ENCODE results near the gene HSP90B1.

Gene HSP90B1

DNA sequence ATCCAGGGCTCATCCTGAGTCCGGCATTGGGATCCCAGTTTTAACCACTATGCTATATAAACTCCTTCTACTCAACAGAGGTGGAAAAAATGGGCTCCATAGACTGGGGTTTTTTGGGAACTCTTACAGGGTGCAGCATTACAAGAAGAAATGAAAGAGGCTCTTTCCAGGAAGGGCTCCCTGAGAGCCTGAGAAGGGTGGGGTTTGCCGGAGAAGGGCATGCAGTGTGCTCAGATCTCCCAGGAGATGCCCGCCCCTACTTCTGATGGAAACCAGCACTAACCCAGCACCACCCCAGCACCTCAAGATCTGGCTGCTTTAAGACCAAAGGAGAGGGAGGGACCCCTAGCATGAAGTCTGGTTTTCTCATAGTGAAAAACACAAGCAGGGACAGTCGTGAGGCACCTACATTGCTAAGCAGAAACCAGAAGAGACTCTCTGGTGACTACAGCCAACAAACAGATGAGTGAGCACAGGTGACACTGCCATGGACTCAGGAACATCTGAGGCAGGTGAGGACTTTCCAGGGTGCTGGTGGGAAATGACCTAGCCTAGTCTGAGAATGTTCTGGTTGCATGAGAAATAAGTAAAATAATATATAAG lies 43.9 kb upstream of the HSP90B1 start:
- no peaks in the 10 kb centered on the region for H3K36me3 Mint-ChIP-seq (ENCODE audit: low read depth)
- no peaks in the 10 kb centered on the region for H3K9me3 Mint-ChIP-seq
- peaks cover 2% of the 10 kb centered on the region for H3K4me1 Mint-ChIP-seq
- TF ChIP-seq, protein P1, sequence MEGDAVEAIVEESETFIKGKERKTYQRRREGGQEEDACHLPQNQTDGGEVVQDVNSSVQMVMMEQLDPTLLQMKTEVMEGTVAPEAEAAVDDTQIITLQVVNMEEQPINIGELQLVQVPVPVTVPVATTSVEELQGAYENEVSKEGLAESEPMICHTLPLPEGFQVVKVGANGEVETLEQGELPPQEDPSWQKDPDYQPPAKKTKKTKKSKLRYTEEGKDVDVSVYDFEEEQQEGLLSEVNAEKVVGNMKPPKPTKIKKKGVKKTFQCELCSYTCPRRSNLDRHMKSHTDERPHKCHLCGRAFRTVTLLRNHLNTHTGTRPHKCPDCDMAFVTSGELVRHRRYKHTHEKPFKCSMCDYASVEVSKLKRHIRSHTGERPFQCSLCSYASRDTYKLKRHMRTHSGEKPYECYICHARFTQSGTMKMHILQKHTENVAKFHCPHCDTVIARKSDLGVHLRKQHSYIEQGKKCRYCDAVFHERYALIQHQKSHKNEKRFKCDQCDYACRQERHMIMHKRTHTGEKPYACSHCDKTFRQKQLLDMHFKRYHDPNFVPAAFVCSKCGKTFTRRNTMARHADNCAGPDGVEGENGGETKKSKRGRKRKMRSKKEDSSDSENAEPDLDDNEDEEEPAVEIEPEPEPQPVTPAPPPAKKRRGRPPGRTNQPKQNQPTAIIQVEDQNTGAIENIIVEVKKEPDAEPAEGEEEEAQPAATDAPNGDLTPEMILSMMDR (IDR thresholded peaks at IDR 0.05) = no peak
- no peak overlapping the region for H3K27ac Mint-ChIP-seq
- no peak for DNase-seq
- H3K4me3 Mint-ChIP-seq = no peak overlapping the region
- peaks cover 4% of the 10 kb centered on the region for H3K27me3 Mint-ChIP-seq (ENCODE audit: low read depth, poor library complexity)

DNA sequence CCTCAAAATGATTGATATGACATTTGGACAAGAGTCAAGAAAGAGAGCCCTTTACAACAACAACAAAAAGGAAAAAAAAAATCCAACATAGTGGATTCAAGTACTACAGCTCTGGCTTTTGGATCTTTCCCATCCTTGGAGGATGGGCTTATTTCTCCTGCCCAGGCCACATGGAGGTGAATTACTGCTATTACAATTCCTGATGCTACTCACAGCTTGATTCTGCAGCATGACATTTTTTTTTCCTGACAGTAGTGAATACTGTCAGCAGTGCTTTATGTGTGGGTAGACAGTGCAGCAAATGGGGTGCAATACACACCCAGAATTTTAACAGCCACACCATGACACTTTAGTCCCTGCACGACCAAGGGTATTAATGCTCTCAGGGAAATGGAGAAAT lies 42.5 kb upstream of the HSP90B1 start:
- Mint-ChIP-seq H3K36me3 (ENCODE audit: low read depth) (no peaks in the 10 kb centered on the region), H3K4me1 (no peaks in the 10 kb centered on the region), H3K27me3 (ENCODE audit: low read depth, poor library complexity) (peaks cover 5% of the 10 kb centered on the region), H3K9me3 (no peaks in the 10 kb centered on the region), H3K27ac (no peak overlapping the region), H3K4me3 (no peak overlapping the region)
- DNase-seq = no peak
- TF ChIP-seq, protein P1 (IDR thresholded peaks at IDR 0.05) = no peak

DNA sequence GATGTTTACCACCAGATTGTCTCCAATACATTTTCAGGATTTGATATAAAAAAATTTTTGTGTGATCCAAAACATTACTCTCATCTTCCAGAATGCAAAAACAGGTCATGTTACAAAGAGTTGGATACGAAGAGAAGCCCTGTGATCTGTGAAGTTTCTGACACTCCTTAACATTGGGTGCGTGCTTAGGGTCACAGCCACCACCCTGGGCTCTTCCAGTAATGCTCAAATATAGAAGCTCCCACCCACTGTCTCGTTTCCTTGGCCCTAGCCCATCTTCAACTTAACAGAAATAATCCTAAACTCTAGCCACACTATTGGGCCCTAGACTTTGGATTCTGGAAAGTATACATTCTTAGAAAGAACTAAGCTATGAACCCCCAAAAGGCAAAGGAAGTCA lies 32.9 kb upstream of the HSP90B1 start:
- H3K4me3 Mint-ChIP-seq = no peak overlapping the region
- H3K27me3 Mint-ChIP-seq (ENCODE audit: low read depth, poor library complexity) = peaks cover 11% of the 10 kb centered on the region
- H3K4me1 Mint-ChIP-seq = no peaks in the 10 kb centered on the region
- TF ChIP-seq, protein P1 (IDR thresholded peaks at IDR 0.05) = no peak
- no peaks in the 10 kb centered on the region for H3K36me3 Mint-ChIP-seq (ENCODE audit: low read depth)
- H3K27ac Mint-ChIP-seq = no peak overlapping the region
- no peak for DNase-seq
- no peaks in the 10 kb centered on the region for H3K9me3 Mint-ChIP-seq

DNA sequence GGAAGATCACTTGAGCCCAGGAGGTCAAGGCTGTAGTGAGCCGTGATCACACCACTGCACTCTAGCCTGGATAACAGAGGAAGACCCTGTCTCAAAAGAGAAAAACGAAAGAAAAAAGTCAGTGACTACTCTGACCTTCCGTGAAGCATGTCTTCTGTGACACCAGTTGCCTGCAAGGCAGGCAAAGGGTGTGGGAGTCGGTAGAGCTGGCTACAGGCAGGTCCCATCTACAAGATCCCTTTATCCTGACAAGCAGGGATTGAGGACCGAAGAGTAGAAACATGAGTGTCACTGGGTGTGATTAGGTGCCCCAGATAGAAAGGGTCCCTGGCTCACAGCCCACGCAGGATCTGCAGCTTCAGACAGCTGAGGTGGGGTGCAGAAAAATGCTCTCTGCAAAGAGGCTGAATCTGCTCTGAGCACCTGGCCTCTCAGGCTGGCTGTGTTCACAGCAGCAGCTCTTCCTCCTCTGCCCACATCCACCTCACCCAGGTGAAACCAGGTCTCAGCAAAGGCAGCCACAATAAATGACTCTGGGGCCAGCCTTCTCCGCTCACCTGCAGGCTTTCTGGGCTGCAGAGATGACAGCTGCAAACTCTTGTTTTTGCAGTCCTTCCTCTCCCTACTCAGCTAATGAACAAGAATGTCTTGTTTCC lies 28.6 kb upstream of the HSP90B1 start:
- Mint-ChIP-seq H3K9me3 (no peaks in the 10 kb centered on the region), H3K36me3 (ENCODE audit: low read depth) (no peaks in the 10 kb centered on the region)

DNA sequence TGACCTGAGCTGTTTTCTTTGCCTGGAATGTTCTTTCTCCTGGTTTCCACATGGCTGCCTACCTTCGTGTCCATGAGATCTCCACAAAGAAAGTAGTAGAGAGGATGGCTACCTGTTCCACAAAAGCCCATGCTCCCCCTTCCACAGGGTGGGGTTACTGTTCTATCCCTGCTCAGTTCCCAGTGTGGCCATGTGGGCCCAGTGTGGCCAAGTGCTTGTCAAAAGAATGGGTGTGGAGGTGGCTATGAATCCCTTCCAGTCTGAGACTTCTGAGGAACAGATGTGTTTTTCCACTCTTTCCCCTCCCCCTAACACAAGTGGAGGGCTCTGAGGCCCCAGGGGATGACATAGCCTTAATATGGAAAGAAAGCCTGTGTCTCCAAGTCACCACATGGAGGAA lies 26.2 kb upstream of the HSP90B1 start:
- H3K27ac Mint-ChIP-seq = no peak overlapping the region
- no peak overlapping the region for H3K4me3 Mint-ChIP-seq
- H3K9me3 Mint-ChIP-seq = no peaks in the 10 kb centered on the region
- H3K27me3 Mint-ChIP-seq (ENCODE audit: low read depth, poor library complexity) = peaks cover 32% of the 10 kb centered on the region
- TF ChIP-seq, protein P1 (IDR thresholded peaks at IDR 0.05) = no peak
- H3K36me3 Mint-ChIP-seq (ENCODE audit: low read depth) = no peaks in the 10 kb centered on the region
- H3K4me1 Mint-ChIP-seq = no peaks in the 10 kb centered on the region
- no peak for DNase-seq

More for the DNA sequence above, 28.6 kb upstream of the HSP90B1 start:
- H3K4me1 Mint-ChIP-seq = no peaks in the 10 kb centered on the region
- H3K27me3 Mint-ChIP-seq (ENCODE audit: low read depth, poor library complexity) = peaks cover 26% of the 10 kb centered on the region
- no peak overlapping the region for H3K4me3 Mint-ChIP-seq
- TF ChIP-seq, protein P1 (IDR thresholded peaks at IDR 0.05) = no peak
- H3K27ac Mint-ChIP-seq = no peak overlapping the region
- DNase-seq = no peak
